ENCODE measurements around the gene GRIA1.

The GRIA1 gene

DNA sequence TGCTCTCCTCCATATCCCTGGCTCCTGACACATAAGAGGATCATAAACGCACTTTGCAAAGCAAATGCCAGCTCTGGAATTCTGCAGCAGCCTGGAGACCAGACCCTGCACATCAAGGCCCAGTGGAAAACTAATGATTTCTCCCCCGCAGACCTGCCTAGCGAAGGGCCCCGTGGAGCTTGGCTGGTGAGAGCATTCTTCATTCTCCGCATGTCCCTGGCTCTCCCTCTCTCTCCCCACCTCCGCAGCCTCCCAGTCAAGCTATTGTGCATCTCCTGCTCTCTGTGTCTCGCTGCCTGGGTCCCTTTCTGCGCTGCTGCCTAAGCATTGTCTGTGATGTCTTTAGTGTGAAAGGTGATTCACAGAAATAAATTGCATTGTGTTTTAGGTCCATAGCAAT lies 46.7 kb downstream of the GRIA1 start:
- TF ChIP-seq, protein P1, sequence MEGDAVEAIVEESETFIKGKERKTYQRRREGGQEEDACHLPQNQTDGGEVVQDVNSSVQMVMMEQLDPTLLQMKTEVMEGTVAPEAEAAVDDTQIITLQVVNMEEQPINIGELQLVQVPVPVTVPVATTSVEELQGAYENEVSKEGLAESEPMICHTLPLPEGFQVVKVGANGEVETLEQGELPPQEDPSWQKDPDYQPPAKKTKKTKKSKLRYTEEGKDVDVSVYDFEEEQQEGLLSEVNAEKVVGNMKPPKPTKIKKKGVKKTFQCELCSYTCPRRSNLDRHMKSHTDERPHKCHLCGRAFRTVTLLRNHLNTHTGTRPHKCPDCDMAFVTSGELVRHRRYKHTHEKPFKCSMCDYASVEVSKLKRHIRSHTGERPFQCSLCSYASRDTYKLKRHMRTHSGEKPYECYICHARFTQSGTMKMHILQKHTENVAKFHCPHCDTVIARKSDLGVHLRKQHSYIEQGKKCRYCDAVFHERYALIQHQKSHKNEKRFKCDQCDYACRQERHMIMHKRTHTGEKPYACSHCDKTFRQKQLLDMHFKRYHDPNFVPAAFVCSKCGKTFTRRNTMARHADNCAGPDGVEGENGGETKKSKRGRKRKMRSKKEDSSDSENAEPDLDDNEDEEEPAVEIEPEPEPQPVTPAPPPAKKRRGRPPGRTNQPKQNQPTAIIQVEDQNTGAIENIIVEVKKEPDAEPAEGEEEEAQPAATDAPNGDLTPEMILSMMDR (IDR thresholded peaks at IDR 0.05) = no peak

DNA sequence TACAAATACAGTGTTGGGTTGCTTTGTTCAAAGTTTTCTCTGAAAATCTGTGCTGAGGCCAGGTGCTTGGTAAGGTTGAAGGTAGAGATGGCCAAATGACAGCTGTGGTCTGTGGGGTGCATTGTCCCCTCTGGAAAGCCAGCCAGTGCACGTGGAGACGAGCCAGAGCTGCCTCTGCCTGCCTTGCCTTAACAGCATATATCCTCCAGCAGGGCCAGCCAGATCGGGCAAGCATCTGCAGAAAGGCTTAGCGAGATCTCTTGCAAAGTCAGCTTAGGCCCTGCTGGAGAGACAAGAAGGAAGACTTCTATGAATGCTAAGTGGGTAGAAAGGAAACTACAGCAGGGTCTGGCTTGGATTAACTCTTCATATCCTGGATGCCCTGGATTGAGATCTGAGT lies 49.5 kb downstream of the GRIA1 start:
- TF ChIP-seq, protein P1 (IDR thresholded peaks at IDR 0.05) = no peak

DNA sequence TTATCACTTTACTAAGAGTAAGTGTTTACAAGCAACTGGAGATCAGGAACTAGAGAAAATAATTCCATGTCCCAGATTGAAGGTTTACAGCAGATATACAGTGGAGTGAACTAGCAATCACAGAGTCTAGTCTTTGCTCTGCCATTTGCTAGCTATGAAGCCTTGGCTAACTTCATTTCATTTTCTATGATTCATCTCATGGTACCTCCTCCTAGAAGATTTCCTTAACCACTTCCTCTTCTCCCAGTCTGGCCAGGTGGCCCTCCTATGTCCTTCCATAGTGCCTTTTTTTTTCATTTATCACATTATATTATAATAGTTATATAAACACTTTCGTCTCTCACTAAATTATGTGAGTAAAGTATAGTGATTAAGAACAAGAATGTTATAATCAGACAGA lies 52.1 kb downstream of the GRIA1 start:
- TF ChIP-seq, protein P1 (IDR thresholded peaks at IDR 0.05) = no peak

DNA sequence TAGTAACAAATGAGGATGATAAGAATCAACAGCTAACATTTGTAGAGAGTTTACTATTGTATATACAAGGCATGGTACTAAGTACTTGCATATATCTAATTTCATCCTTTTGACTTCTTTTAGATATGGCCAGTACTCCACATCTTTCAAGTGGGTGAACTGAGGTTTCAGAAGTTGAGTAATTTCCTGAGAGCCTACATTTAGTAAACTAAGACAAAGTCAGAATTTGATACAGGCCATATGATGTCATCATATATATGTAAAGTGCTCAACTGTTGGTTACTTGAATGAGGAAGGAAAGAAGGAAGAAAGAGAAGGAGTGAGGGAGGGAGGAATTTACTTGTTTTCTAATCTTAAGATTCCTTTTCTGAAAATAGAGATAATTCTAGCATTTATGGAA lies 52.8 kb downstream of the GRIA1 start:
- TF ChIP-seq, protein P1 (IDR thresholded peaks at IDR 0.05) = no peak

DNA sequence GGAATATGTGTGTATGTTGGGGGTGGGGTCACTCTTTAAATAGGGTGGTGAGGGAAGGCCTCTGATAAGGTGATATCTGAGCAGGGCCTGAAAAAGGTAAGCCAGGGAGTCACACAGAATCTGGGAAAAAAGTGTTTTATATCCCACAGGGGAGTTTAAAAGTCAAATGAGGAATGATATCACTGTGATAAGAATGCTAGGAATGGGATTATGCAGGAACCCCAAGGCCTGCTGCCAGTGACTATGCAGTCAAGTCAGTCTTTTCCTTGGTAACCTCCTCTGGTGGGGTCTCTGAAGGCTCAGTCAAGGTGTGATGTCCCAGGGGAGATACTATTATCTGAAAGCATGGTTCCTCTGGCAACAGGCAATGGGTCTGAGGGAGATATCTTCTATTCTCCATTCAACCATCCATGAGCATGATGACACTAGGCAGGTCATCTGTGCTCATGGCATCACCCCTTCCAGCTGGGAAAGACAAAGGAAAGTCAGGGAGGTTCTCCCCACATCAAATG lies 53.5 kb downstream of the GRIA1 start:
- TF ChIP-seq, protein P1 (IDR thresholded peaks at IDR 0.05) = no peak

DNA sequence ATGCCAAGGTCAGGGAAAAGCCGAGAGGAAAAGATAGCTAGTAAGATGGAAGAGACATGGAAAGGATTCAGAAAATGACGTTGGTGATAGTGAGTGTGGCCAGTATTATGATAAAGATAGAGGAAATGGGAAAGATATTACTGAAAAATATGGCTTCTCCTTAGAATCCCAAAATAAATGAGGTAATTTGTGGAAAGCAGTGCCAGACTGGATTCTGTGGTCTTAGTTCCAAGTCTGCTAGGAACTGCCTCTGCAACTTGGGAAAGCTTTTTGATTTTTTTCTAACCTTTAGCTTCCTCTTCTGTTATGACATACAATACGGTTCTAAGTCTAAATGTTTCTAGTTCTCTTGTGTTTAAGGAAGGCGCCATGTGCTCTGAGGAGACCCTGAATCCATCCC lies 54.2 kb downstream of the GRIA1 start:
- TF ChIP-seq, protein P1 (IDR thresholded peaks at IDR 0.05) = no peak

DNA sequence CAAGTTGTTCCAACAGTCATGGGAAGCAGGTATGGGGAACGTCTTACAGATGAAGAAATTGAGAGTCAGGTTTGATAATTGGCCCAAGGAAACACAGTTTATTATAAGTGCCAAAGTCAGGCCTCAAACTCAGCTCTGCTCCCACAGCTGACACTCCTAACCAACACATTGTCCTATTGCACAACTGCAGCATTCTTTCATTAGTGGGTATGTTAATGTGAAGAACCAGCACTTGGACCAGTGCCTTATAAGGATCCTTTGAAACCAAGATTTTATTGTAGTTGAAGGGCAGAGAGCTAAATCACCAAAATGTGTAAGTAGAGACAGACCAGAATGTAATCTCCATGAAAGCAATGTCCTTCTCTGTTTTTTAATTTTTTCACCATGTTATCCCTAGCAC lies 56.1 kb downstream of the GRIA1 start:
- TF ChIP-seq, protein P1 (IDR thresholded peaks at IDR 0.05) = no peak

DNA sequence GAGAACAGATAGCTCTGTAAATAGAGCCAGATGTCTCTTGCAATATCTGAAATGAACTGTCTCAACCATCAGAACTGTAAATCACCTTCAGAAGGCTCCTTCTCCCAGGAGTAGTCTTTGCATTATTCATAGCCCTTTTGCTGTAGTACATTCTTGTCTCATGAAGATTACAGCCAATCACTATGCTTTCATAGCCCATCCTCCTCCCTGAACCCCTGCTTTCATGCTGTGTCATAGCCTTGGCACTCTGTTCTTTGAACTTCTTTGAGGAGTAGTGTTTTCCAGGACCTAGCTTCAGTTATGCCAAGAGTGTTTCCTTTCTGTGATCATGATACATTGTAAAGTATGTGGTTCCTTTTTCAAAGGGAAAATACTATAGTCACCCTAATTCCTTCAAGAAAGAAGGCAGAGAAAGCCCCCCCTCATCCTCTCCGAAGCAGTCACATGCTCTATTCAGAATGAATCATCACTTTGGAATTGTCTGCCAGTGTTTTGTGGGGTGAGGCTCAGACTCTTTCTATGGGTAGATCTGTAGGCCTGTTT lies 61.1 kb downstream of the GRIA1 start:
- TF ChIP-seq, protein P1 (IDR thresholded peaks at IDR 0.05) = no peak

All from LNCAP (cell line).